Mucosa of descending colon (tissue), 3 donors: ENCODE data around the gene MRM2. TPM values are rescaled to one million over a fixed set of nuclear protein-coding genes. Genes with fewer than 3 reads are reported as not detected.
"Not testable (repeated sequence)": the region's sequence is repeated elsewhere in the genome, so short reads cannot be mapped to it uniquely, and the experiment has no call there.

Experiments used
- ATAC-seq: fragments of 200-7000 bp; cut with Tn5 transposase; one replicate; pipeline ENCODE4 v1.9.1; 2020; ENCODE audit warnings: mild to moderate bottlenecking, moderate library complexity
- DNase-seq, 3 donors: peaks; one replicate each; pipeline ENCODE4 v3.0.0-alpha.2; 2020
- H3K36me3 ChIP-seq: fragments of 200-600 bp; one replicate; pipeline ENCODE4 v1.8.0; 2021; ENCODE audit warnings: low read depth, mild to moderate bottlenecking
- H3K4me1 ChIP-seq: fragments of 200-600 bp; one replicate; pipeline ENCODE4 v1.8.0; 2021; ENCODE audit warnings: low read depth, mild to moderate bottlenecking
- H3K4me3 ChIP-seq: fragments of 200-600 bp; one replicate; pipeline ENCODE4 v1.8.0; 2021; ENCODE audit warnings: mild to moderate bottlenecking
- H3K9me3 ChIP-seq: fragments of 200-600 bp; one replicate; pipeline ENCODE4 v1.8.0; 2021; ENCODE audit warnings: mild to moderate bottlenecking
- CTCF ChIP-seq: fragments of 200-600 bp; IDR thresholded peaks from one replicate; pipeline ENCODE4 v1.8.0; 2022; ENCODE audit warnings: antibody characterized with exemption, mild to moderate bottlenecking
- intact Hi-C, 2 donors: fragments of 100-400 bp; cut with DNase I in 1 of 2; cut with micrococcal nuclease in 1 of 2; formaldehyde crosslinking; loops; one replicate each; pipeline versions ENCODE4 v1.11.0 to v1.11.1; 2022; cut with DNase I, micrococcal nuclease
- total RNA-seq, 3 donors: library from RNA; stranded (reverse); fragmentation: NEBNext Ultra II Directional in 2 of 3; extraction: Animal tissue kit (Norgen Biotek cat#: 25700) in 2 of 3; gene quantifications; one replicate each; pipeline versions ENCODE4 v1.2.1 to v1.2.4, GENCODE V29; 2021 to 2023
- donor health status: DM: no; HTN: no; CAD: no; lungs with moderate emphysema.
- donor health status: DM: no; HTN: no; CAD: no.
- donor health status: DM: no; HTN: yes; CAD: no.

MRM2 gene
- total RNA-seq, 3 donors from 2014 or later, result 16.5 to 18.8 (median 17.2) TPM

- Histone ChIP-seq H3K9me3 (no peaks in the 10 kb centered on the region), H3K4me1 (no peaks in the 10 kb centered on the region), H3K36me3 (no peaks in the 10 kb centered on the region), H3K4me3 (no peak overlapping the region)
- ATAC-seq, result no peak
- intact Hi-C loops, result no loop called here
- no peak for DNase-seq
- no peak for TF ChIP-seq CTCF
Measured at GRCh38 chr7:2271273-2272026, 29.4 kb upstream of the MRM2 start.

GRCh38 chr7:2270495-2270894, 28.5 kb upstream of the MRM2 start:
- H3K4me3 ChIP-seq, result no peak overlapping the region
- H3K9me3 ChIP-seq, result no peaks in the 10 kb centered on the region
- no peak for DNase-seq
- intact Hi-C loops, result no loop called here
- H3K36me3 ChIP-seq, result no peaks in the 10 kb centered on the region
- no peak for ATAC-seq
- no peak for TF ChIP-seq CTCF
- no peaks in the 10 kb centered on the region for H3K4me1 ChIP-seq

- no peak overlapping the region for H3K4me3 ChIP-seq
- H3K36me3 ChIP-seq, result no peaks in the 10 kb centered on the region
- H3K9me3 ChIP-seq, result no peaks in the 10 kb centered on the region
- no peak for TF ChIP-seq CTCF
- DNase-seq (no peak), ATAC-seq (no peak)
- intact Hi-C loops, result no loop called here
- no peaks in the 10 kb centered on the region for H3K4me1 ChIP-seq
Measured at GRCh38 chr7:2269991-2270460, 28.0 kb upstream of the MRM2 start.

- H3K36me3 ChIP-seq, ATAC-seq, H3K4me3 ChIP-seq, H3K9me3 ChIP-seq, DNase-seq, H3K4me1 ChIP-seq, intact Hi-C loops: not testable (repeated sequence)
Measured at GRCh38 chr7:2269089-2269990, 27.3 kb upstream of the MRM2 start.

GRCh38 chr7:2266911-2267310, 24.9 kb upstream of the MRM2 start:
- no peak for DNase-seq
- intact Hi-C loops, result no loop called here
- no peak for ATAC-seq
- Histone ChIP-seq H3K4me3 (no peak overlapping the region), H3K9me3 (no peaks in the 10 kb centered on the region), H3K36me3 (no peaks in the 10 kb centered on the region), H3K4me1 (no peaks in the 10 kb centered on the region)
- TF ChIP-seq CTCF, result no peak

- Histone ChIP-seq H3K4me3 (no peak overlapping the region), H3K36me3 (no peaks in the 10 kb centered on the region), H3K9me3 (no peaks in the 10 kb centered on the region), H3K4me1 (no peaks in the 10 kb centered on the region)
- TF ChIP-seq CTCF, result no peak
- intact Hi-C loops, result no loop called here
- no peak for DNase-seq
- ATAC-seq, result no peak
Measured at GRCh38 chr7:2264158-2264557, 22.2 kb upstream of the MRM2 start.
